Spleen (tissue), 7 donors: ENCODE measurements around the gene PTPRC.

Experiments used
- CTCF ChIP-seq, 11 experiments: fragments of 200-600 bp in 7 of 11; fragments of 450-650 bp in 4 of 11; sonication (generic) in 4 of 11; IDR thresholded peaks in 8 of 11; conservative IDR thresholded peaks in 3 of 11; 1 replicate in 7 of 11; 2 replicates in 4 of 11; pipeline versions ENCODE4 v1.4.0 to v1.8.0; 2016 to 2021; ENCODE audit warnings: antibody characterized with exemption in 11 of 11, inconsistent platforms in 4 of 11, mild to moderate bottlenecking in 1 of 11
- POLR2A ChIP-seq, 3 donors: fragments of 450-650 bp; IDR thresholded peaks; one replicate each; pipeline ENCODE4 v1.5.1; 2017; ENCODE audit warnings: antibody characterized with exemption in 3 of 3, mild to moderate bottlenecking in 1 of 3
- POLR2AphosphoS5 ChIP-seq, 3 donors: sonication (generic); formaldehyde crosslinking; IDR thresholded peaks; one replicate each; pipeline ENCODE4 v1.5.1; 2017; ENCODE audit warnings: antibody characterized with exemption in 3 of 3
- donor health status: DM: no; HTN: no; CAD: no; lungs with moderate emphysema.
- donor health status: DM: no; HTN: no; CAD: no.
- donor health status: DM: no; HTN: no; CAD: no.

- TF ChIP-seq CTCF (IDR thresholded peaks at IDR 0.05 in 8 of 11, conservative IDR thresholded peaks at IDR 0.05 in 3 of 11), result no peak
- no peak for TF ChIP-seq POLR2AphosphoS5 (IDR thresholded peaks at IDR 0.05)
- no peak for TF ChIP-seq POLR2A (IDR thresholded peaks at IDR 0.05)
Measured at GRCh38 chr1:198611219-198611618, 27.6 kb upstream of the PTPRC start.
